NCI-H524 (cell line): Measurements from ENCODE around the gene SRPK3.

Experiments used
- DNase-seq, 2 experiments: peaks; one replicate each; lab custom pipeline; 2025; lab: John Stamatoyannopoulos, UW

Gene SRPK3

GRCh38 chrX:153830640-153831428 is 50.0 kb downstream of the SRPK3 start:
- DNase-seq = peak in 1 of 2 experiments; percentile 35

GRCh38 chrX:153831429-153832150 is 50.7 kb downstream of the SRPK3 start:
- DNase-seq = no peak

GRCh38 chrX:153832728-153833127 is 51.9 kb downstream of the SRPK3 start:
- no peak for DNase-seq
